Neuronal stem cell (in vitro differentiated cells): ENCODE measurements around the gene PTGS1.

ENCODE experiments used
- DNase-seq: peaks from one replicate; pipeline ENCODE4 v3.0.0-alpha.2; 2013; ENCODE audit warnings: low spot score
- H2AFZ ChIP-seq: one replicate; pipeline ENCODE4 v1.6.1; 2013; ENCODE audit warnings: mild to moderate bottlenecking, low read length, inconsistent platforms
- H2AK5ac ChIP-seq: 2 replicates; pipeline ENCODE4 v1.6.1; 2013; ENCODE audit warnings: low read depth, mild to moderate bottlenecking, inconsistent platforms, low read length, moderate library complexity, mixed read lengths
- H2BK120ac ChIP-seq: 2 replicates; pipeline ENCODE4 v1.6.1; 2013; ENCODE audit warnings: low read depth, mild to moderate bottlenecking, inconsistent platforms, low read length, moderate library complexity, mixed read lengths
- H2BK12ac ChIP-seq: one replicate; pipeline ENCODE4 v1.6.1; 2013; ENCODE audit warnings: low read length, inconsistent platforms
- H2BK15ac ChIP-seq: 2 replicates; pipeline ENCODE4 v1.6.1; 2013; ENCODE audit warnings: mild to moderate bottlenecking, low read length, inconsistent platforms, mixed read lengths
- H2BK5ac ChIP-seq: one replicate; pipeline ENCODE4 v1.6.1; 2013; ENCODE audit warnings: inconsistent platforms, mild to moderate bottlenecking, low read length, moderate library complexity
- H3K14ac ChIP-seq: one replicate; pipeline ENCODE4 v1.6.1; 2013; ENCODE audit warnings: low read length, inconsistent platforms
- H3K18ac ChIP-seq: 2 replicates; pipeline ENCODE4 v1.6.1; 2013; ENCODE audit warnings: low read length, inconsistent platforms
- H3K23ac ChIP-seq: 2 replicates; pipeline ENCODE4 v1.6.1; 2013; ENCODE audit warnings: low read depth, mild to moderate bottlenecking, mixed read lengths, low read length, inconsistent platforms; ENCODE audit not compliant: poor library complexity
- H3K27ac ChIP-seq: replicated peaks from 3 replicates; pipeline ENCODE4 v1.5.1; 2013; ENCODE audit warnings: low read length, inconsistent platforms
- H3K27me3 ChIP-seq, 3 experiments: 2 replicates each; pipeline ENCODE4 v1.6.1; 2013; ENCODE audit warnings: low read length in 3 of 3, mild to moderate bottlenecking in 2 of 3, inconsistent platforms in 1 of 3, low read depth in 1 of 3, mixed read lengths in 1 of 3, moderate library complexity in 1 of 3; ENCODE audit not compliant: control insufficient read depth in 3 of 3, insufficient read depth in 3 of 3
- H3K36me3 ChIP-seq, 2 donors: replicated peaks in 1 of 2; 2 replicates each; pipeline ENCODE4 v1.6.1; 2013; ENCODE audit warnings: low read length in 2 of 2; ENCODE audit not compliant: control insufficient read depth in 2 of 2, insufficient read depth in 2 of 2
- H3K4ac ChIP-seq: 2 replicates; pipeline ENCODE4 v1.6.1; 2013; ENCODE audit warnings: inconsistent platforms, mild to moderate bottlenecking, low read length, moderate library complexity
- H3K4me1 ChIP-seq, 2 donors: 1 replicate in 1 of 2; 2 replicates in 1 of 2; pipeline ENCODE4 v1.6.1; 2013; ENCODE audit warnings: low read length in 2 of 2, low read depth in 1 of 2; ENCODE audit not compliant: control insufficient read depth in 2 of 2, insufficient read depth in 1 of 2
- H3K4me2 ChIP-seq: one replicate; pipeline ENCODE4 v1.6.1; 2013; ENCODE audit warnings: mild to moderate bottlenecking, low read length, inconsistent platforms; ENCODE audit not compliant: insufficient read depth, poor library complexity, severe bottlenecking
- H3K4me3 ChIP-seq, 2 donors: 2 replicates each; pipeline ENCODE4 v1.5.1; 2013; ENCODE audit warnings: low read length in 2 of 2, mild to moderate bottlenecking in 2 of 2, inconsistent platforms in 1 of 2, moderate library complexity in 1 of 2
- H3K79me1 ChIP-seq: one replicate; pipeline ENCODE4 v1.6.1; 2013; ENCODE audit warnings: low read depth, mild to moderate bottlenecking, inconsistent platforms, low read length, moderate library complexity
- H3K9ac ChIP-seq: one replicate; pipeline ENCODE4 v1.6.1; 2013; ENCODE audit warnings: mild to moderate bottlenecking, low read depth, low read length, inconsistent platforms; ENCODE audit not compliant: poor library complexity
- H3K9me3 ChIP-seq, 2 donors: replicated peaks in 1 of 2; 2 replicates each; pipeline versions ENCODE3 to v1.6.1; 2013; ENCODE audit warnings: low read length in 2 of 2, mild to moderate bottlenecking in 2 of 2, inconsistent platforms in 1 of 2, low read depth in 1 of 2, mixed read lengths in 1 of 2, moderate library complexity in 1 of 2; ENCODE audit not compliant: control insufficient read depth in 2 of 2, insufficient read depth in 1 of 2
- H4K8ac ChIP-seq: one replicate; pipeline ENCODE4 v1.6.1; 2013; ENCODE audit warnings: low read depth, mild to moderate bottlenecking, inconsistent platforms, low read length, moderate library complexity
- H4K91ac ChIP-seq: one replicate; pipeline ENCODE4 v1.6.1; 2013; ENCODE audit warnings: low read length, low read depth, mild to moderate bottlenecking, inconsistent platforms; ENCODE audit not compliant: poor library complexity
- WGBS, 2 donors: extraction: QIAGEN DNeasy Blood & Tissue Kit; methylation state at CpG; one replicate each; pipeline ENCODE4 v1.1.7; 2013; ENCODE audit warnings: missing lambda C conversion rate in 2 of 2, mixed read lengths in 1 of 2; ENCODE audit not compliant: insufficient read length in 2 of 2, insufficient replicate concordance in 1 of 2; ENCODE audit errors: extremely low coverage in 2 of 2; 5-methylcytosine and 5-hydroxymethylcytosine counted together

The PTGS1 gene

DNA sequence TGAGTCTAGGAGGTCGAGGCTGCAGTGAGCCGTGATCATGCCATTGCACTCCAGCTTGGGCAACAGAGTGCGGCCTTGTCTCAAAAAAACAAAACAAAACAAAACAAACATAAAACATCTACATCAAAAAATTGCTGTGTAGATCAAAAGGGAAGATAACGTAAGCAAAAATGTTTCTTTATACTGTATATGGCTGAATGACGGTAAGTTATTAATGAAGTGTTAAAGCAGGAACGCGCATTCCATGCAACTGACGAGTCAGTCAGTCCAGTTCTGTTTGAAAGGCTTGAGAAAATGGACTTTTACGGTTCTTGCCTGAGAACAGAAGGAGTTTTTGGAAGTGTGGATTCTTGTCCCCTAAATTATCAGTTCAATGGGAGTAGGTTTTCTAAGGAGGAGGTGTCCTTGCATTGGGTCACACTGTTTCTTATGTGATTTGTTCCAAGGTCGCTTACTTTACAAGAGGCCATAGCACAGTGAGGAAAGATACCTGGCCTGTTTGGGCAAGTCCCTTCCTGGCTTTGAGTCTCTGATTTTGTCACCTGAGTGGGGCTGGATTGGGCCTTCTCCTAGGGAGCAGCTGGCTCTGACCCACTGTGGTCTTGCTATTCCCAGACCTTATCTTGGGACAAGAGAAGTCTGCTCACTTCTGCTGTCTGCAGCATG, 6.6 kb upstream of the PTGS1 start:
- no peak overlapping the region for H3K4ac ChIP-seq
- H3K79me1 ChIP-seq = no peaks in the 10 kb centered on the region
- no peak overlapping the region for H2AFZ ChIP-seq
- no peak overlapping the region for H2AK5ac ChIP-seq
- no peaks in the 10 kb centered on the region for H3K36me3 ChIP-seq
- no peak overlapping the region for H4K91ac ChIP-seq
- H3K23ac ChIP-seq = no peak overlapping the region
- H3K4me3 ChIP-seq = no peak overlapping the region
- no peak overlapping the region for H3K14ac ChIP-seq
- H2BK15ac ChIP-seq = no peak overlapping the region
- no peak overlapping the region for H3K27ac ChIP-seq
- no peak overlapping the region for H2BK12ac ChIP-seq
- H3K9ac ChIP-seq = no peak overlapping the region
- no peak overlapping the region for H2BK5ac ChIP-seq
- H3K18ac ChIP-seq = no peak overlapping the region
- H3K9me3 ChIP-seq = no peaks in the 10 kb centered on the region
- no CpG with 5 or more reads among the region's 10 CpGs for WGBS, 2 donors
- no peak overlapping the region for H4K8ac ChIP-seq
- no peak overlapping the region for H3K4me2 ChIP-seq
- no peak overlapping the region for H2BK120ac ChIP-seq
- H3K27me3 ChIP-seq = peaks cover 0 to 19% (median 0%) of the 10 kb centered on the region in 3 experiments
- H3K4me1 ChIP-seq = no peaks in the 10 kb centered on the region
- DNase-seq = no peak

DNA sequence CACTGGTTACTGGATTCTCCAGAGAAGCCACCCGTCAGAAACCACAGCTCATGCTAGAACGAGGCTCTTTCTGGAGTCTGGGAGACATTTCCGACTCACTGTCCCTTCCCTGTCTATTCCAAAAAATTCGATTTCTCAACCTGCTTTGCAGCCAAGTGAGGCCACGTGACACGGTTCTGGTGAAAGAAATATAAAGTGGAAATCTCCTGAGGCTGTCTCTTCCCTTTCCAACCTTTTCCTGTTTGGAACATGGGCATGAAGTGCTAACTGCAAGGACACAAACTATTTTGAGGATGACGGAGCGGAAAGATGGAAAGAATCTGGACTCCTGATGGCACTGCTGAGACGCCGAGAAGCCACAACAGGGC, 6.1 kb upstream of the PTGS1 start:
- peaks cover 0 to 20% (median 0%) of the 10 kb centered on the region in 3 experiments for H3K27me3 ChIP-seq
- no peak overlapping the region for H3K27ac ChIP-seq
- H3K79me1 ChIP-seq = no peaks in the 10 kb centered on the region
- no peak overlapping the region for H2BK12ac ChIP-seq
- no peak overlapping the region for H4K8ac ChIP-seq
- H2AK5ac ChIP-seq = no peak overlapping the region
- H3K36me3 ChIP-seq = no peaks in the 10 kb centered on the region
- H3K4me1 ChIP-seq = no peaks in the 10 kb centered on the region
- H3K23ac ChIP-seq = no peak overlapping the region
- no peak overlapping the region for H3K4me2 ChIP-seq
- H2BK5ac ChIP-seq = no peak overlapping the region
- no peak overlapping the region for H3K4ac ChIP-seq
- no peak overlapping the region for H3K4me3 ChIP-seq
- H3K18ac ChIP-seq = no peak overlapping the region
- no peak for DNase-seq
- WGBS, 2 donors = no CpG with 5 or more reads among the region's 10 CpGs
- H2AFZ ChIP-seq = no peak overlapping the region
- no peak overlapping the region for H4K91ac ChIP-seq
- H3K14ac ChIP-seq = no peak overlapping the region
- no peaks in the 10 kb centered on the region for H3K9me3 ChIP-seq
- H3K9ac ChIP-seq = no peak overlapping the region
- no peak overlapping the region for H2BK15ac ChIP-seq
- H2BK120ac ChIP-seq = no peak overlapping the region

DNA sequence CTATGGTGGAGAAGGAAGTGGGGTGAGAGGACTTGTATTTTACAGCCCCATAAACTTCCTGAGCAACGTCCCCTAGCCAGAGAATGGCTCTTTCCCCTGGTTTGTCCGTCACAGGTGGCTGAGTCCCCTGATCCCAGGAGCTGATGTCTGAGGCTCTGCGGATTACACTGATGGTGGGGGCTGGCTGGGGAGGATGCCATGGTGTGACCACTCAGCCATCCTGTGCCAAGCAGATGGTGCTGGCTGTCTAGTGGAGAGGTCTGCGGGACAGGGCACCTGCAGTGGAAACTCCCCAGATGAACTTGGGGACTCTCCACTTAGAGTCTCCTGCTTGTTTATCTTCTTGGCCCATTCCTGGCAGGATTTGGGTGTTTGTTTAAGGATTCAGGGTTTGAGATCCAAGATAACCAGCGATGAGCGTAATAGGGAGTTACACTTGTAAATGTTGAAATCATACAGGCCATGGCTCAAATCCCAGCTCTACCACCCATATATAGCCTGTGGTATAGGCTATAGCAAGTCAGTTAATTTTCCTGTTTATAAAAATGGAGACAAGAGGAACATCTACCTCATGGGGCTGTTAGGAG, 4.7 kb upstream of the PTGS1 start:
- Histone ChIP-seq H3K9ac (no peak overlapping the region), H2AK5ac (no peak overlapping the region), H3K18ac (no peak overlapping the region), H3K79me1 (no peaks in the 10 kb centered on the region), H3K23ac (no peak overlapping the region), H3K9me3 (no peaks in the 10 kb centered on the region), H2AFZ (no peak overlapping the region), H2BK5ac (no peak overlapping the region), H4K8ac (no peak overlapping the region), H3K27me3 (peaks cover 0 to 30% (median 9%) of the 10 kb centered on the region in 3 experiments), H2BK15ac (peak overlapping the region; percentile 28), H3K4me1 (peaks cover 0 to 2% of the 10 kb centered on the region in 2 donors), H3K27ac (no peak overlapping the region), H3K36me3 (no peaks in the 10 kb centered on the region), H2BK12ac (no peak overlapping the region), H4K91ac (no peak overlapping the region), H3K4ac (no peak overlapping the region), H3K4me3 (no peak overlapping the region), H3K14ac (no peak overlapping the region), H2BK120ac (no peak overlapping the region), H3K4me2 (no peak overlapping the region)
- DNase-seq = no peak
- WGBS, 2 donors = no CpG with 5 or more reads among the region's 6 CpGs

DNA sequence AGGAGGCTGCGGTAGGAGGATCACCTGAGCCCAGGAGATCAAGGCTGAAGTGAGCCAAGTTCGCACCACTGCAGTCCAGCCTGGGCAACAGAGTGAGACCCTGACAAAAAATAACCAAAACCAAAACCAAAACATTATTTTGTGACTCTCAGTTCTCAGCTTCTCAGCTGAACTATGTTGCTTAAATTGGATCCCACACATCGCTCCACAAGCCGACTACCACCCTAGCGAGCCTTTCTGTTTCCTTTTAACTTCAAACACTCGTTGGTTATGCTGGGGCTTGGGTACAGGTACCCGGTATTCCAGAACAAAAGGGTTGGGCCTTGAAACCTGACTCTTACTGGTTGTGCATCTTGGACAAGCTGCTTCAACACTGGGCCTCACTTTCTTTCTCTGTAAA, 3.8 kb upstream of the PTGS1 start:
- Histone ChIP-seq H3K9ac (no peak overlapping the region), H3K9me3 (no peaks in the 10 kb centered on the region), H3K27me3 (peaks cover 0 to 39% (median 18%) of the 10 kb centered on the region in 3 experiments), H2AFZ (no peak overlapping the region), H3K4me1 (peaks cover 0 to 2% of the 10 kb centered on the region in 2 donors), H3K18ac (no peak overlapping the region), H3K14ac (no peak overlapping the region), H2BK5ac (no peak overlapping the region), H3K27ac (no peak overlapping the region), H2BK12ac (no peak overlapping the region), H3K4me2 (no peak overlapping the region), H3K36me3 (no peaks in the 10 kb centered on the region), H3K79me1 (no peaks in the 10 kb centered on the region), H2AK5ac (no peak overlapping the region), H3K4ac (no peak overlapping the region), H2BK120ac (no peak overlapping the region), H3K4me3 (no peak overlapping the region), H2BK15ac (no peak overlapping the region), H3K23ac (no peak overlapping the region), H4K8ac (no peak overlapping the region), H4K91ac (no peak overlapping the region)
- WGBS, 2 donors = no CpG with 5 or more reads among the region's 7 CpGs
- DNase-seq = no peak
